ENCODE data around the gene ALPK1.
"Not testable (repeated sequence)": the region's sequence is repeated elsewhere in the genome, so short reads cannot be mapped to it uniquely, and the experiment has no call there.

Gene ALPK1

DNA sequence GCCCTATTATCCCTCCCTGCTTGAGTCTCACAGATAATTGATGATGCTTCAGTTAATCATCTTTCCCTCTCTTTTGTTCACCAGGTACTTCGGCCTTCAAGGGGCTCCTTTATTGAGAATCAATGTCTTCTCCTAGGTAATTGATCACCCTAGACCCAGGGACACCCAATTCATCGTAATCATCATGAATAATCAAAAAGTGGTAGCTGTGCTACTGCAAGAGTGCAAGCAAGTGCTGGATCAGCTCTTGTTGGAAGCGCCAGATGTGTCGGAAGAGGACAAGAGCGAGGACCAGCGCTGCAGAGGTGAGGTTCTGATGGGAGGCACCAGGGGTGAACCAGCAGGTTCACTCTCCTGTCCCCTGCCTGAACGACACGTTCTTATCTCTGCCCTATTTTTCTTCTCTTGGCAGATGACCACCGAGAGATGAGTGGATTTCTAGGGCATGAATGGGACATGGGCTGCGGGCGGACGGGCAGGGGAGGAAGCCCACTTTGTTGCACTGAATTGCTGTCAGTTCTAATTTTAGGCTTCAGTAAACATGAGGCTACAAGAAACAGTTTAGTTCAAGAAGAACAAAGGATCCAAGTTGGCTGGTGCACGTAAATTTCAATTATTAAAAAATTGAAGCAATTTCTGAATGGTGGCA, 80.5 kb downstream of the ALPK1 start:
- DNase-seq (ENCODE audit: low read depth in 1 of 2, low spot score in 1 of 2), result no peak

DNA sequence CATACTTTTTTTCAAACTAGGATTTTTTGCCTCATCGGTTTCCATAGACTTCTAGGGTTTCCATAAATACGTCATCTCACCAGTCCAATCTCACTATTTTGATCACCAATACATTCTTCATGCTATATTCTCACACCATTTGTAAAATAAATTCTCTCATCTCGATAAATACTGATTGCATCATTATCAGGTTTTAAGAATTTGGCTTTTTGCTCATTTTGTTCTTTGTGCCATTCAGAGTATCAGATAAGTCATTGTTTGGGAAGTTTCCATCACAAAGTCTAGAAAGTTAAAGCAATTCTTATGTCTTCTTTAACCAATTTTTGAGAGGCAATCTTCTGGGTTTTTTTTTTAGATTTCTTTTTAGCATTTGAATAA, 81.1 kb downstream of the ALPK1 start:
- DNase-seq (ENCODE audit: low read depth in 1 of 2, low spot score in 1 of 2), result no peak

DNA sequence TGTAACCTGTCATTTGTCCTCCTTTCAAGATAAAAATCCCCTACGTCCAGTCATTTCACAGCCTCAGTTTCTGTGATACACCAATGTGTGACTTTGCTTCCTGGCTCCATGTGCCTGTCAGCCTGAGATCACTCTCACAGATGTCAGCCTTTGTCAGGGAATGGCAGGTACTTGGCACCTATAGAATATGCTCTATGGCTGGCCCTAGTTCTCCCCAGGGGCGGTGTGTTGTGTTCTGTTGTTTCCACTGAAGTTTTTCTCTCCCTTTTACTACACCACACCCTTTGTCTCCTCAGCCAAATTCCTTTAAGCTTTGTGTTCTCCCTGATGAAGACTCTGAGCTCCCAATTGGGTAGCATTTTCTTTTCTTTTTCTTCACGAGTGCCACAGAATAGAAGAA, 81.7 kb downstream of the ALPK1 start:
- no peak for DNase-seq (ENCODE audit: low read depth in 1 of 2, low spot score in 1 of 2)

GRCh38 chr4:112379306-112379705, 82.1 kb downstream of the ALPK1 start:
- no peak for DNase-seq (ENCODE audit: low read depth in 1 of 2, low spot score in 1 of 2)

- DNase-seq (ENCODE audit: low read depth in 1 of 2, low spot score in 1 of 2), result no peak
These were observed 85.0 kb downstream of the ALPK1 start for GRCh38 chr4:112381996-112382692.

DNA sequence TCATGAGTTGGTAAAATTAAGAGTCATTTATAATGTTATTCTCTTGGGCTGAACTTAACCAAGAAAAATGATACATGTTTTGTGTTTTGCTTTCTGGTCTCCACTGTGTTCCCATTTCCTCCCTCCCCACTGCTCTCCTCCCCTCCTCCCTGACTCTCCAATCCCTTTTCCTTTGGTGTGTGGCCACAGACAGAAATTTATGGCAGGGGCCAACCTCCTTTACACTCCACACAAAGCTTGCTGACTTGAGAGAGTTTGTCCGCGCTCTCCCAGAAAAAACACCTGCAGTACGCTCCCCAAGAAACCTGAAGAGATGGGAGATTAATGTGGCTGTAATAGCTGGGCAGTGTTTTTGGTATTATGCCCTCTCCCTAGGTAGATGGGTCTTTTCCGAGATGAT, 88.9 kb downstream of the ALPK1 start:
- DNase-seq (ENCODE audit: low read depth in 1 of 2, low spot score in 1 of 2), result no peak

DNA sequence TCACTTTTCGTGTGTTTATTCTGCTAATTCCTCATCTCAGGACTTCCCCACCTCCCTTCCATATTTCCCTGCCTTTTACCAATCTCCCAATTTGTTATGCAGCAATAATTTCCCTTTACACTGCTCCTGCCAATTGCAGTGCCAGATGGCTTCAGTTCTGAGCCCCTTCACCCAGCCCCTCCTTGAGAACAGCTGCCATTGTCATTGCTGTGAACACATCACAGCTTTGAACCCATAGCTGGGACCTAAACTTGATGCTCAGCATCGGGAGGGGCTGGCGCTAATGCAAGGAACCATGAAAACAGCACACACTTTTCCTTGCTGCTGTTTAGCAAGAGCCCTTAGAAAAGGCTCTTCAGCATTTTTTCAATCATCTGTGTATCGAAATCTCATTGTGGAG, 104.9 kb downstream of the ALPK1 start:
- DNase-seq (ENCODE audit: low read depth in 1 of 2, low spot score in 1 of 2), result no peak

DNA sequence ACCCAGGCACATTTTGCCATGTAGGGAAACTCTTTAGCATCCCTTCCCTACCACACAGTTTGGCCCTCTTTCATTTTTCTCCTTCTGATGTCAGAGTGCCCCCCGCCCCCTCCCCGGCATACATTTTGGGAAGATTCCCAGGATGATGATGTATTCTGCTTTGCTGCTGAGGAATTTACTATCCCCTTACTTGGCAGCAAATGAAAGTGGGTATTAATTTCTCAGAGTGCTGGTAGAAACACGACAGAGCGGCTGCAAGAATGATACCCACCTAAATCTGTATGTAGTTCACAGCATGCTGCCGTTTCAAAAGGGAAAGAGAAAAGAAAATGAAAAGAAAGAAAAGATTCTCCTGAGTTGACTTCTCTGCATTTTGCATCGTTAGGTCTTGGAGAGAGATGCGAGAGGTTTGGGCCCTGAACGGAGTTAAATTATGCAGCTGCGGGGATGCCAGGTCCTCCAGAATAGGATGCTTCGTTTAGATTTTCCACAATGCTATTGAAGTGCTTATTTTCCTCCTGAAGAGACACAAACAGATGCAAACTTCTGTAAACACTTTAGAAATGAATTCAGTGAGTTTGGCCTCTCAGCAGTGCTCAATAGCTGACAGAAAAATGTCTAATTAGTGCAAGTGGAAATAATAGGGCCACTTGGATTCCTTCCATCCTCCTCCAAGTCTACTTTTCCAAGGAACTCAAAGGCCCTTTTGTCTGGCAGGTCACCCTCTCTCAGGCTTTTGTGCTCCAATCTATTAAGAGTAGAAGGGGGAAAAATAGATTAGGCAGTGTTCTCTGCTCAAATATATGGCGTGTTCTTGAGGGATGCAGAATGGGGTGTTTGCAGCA, 106.2 kb downstream of the ALPK1 start:
- DNase-seq (ENCODE audit: low read depth in 1 of 2, low spot score in 1 of 2), result no peak

DNA sequence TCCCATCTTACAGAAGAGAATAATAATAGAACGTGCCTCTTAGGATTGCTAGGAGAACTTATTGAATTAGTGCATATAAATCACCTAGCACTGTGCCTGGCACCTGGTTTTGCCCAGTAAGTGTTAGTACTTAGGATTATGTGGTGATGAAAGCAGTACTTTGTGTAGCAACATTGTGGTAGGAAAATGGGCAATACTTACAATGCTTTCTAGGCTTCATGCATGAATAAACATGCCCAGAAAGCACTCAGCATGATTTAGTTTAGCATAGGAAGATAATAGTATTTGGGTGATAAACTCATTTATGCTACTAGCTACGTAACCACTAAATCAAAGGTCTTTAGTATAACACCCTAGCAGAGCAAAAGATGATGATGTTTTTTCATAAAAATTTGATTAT, 113.2 kb downstream of the ALPK1 start:
- no peak for DNase-seq (ENCODE audit: low read depth in 1 of 2, low spot score in 1 of 2)

DNA sequence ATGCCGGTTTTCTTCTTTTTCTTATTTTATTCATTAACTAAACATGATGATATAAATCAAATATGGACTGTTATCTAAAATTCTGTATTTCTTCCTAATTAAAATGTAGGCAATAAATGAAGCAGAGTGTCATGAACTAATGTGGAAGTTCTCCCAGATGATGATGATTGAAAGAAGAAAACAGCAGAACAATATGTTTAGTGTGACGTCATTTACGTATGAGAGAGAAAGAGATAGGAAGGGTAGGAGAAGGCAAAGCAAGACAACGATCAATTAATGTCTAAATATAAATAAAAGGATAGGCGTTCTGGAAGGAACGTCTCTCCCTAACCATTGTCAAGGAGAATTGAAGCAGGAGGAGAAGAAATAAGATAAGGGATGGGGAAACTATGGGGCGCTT, 113.6 kb downstream of the ALPK1 start:
- no peak for DNase-seq (ENCODE audit: low read depth in 1 of 2, low spot score in 1 of 2)

DNA sequence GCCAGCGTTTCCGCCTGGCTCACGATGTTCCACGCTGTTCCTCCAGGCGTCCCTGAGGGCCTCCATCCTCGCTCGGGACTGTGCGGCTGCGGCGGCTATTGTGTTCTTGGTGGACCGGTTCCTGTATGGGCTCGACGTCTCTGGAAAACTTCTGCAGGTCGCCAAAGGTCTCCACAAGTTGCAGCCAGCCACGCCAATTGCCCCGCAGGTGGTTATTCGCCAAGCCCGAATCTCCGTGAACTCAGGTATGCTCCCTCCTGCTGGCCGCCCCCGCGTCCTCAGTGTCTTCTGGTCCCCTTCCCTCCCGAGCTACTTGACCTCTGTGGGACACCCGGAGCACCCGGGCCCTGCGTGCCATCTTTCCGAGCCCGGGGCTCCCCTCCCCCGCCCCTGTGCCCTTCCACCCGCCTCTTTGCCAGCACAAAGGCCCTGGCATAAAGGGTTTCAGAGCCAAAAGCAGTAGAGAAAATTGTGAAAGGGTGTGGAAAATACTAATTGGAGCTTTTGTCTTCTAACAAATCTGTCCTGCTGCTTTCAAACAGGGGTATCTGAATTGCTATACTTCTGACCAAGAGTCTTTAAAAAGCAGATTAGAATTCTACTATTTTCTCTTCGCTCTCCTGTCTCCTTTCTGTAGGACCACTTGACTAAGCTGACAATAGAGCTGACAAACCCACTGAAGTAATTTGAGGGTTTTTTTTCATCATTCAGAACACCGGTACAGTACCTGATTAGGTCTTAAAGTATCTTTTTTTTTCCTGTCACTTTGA, 114.8 kb downstream of the ALPK1 start:
- no peak for DNase-seq (ENCODE audit: low read depth in 1 of 2, low spot score in 1 of 2)

GRCh38 chr4:112416464-112416863, 119.3 kb downstream of the ALPK1 start:
- DNase-seq (ENCODE audit: low read depth in 1 of 2, low spot score in 1 of 2), result no peak

DNA sequence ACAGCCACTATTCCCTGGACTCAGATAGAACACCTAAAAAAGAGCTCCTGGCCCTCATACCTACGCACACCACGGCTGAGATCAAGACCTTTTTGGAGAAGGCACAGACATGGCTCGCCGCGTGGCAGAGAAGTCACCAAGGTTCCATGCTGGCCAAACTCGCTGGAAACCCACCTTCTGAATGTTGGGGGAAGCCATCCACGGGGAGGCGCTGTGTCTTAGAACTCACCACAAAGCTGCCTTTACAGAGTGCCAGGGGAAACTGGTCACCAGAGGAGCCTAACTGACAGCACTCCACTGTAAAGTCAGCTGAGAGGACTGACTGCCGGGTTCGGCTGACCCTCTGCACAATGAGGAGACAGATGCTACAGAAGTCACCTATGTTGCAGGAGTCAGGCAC, 120.9 kb downstream of the ALPK1 start:
- no peak for DNase-seq (ENCODE audit: low read depth in 1 of 2, low spot score in 1 of 2)

- no peak for DNase-seq (ENCODE audit: low read depth in 1 of 2, low spot score in 1 of 2)
These were observed 124.7 kb downstream of the ALPK1 start for GRCh38 chr4:112421911-112422310.

DNA sequence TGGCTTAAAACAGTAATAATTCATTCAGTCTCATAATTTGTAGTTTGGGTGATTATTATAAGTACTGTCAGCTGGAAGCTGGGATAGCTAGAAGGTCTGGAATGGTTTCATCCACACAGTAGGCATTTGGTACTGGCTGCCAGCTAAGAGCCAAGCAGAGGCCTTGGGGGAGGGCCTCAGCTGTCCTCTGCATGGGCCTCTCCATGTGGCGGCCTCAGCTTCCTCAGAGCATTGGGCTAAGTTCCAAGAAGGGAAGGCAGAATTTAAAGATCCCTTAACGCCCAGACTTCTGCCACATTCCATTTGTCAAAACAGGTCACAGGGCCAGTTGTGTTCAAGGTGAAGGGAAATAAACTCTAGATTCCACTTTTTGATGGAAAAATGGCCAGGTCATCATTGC, 125.5 kb downstream of the ALPK1 start:
- no peak for DNase-seq (ENCODE audit: low read depth in 1 of 2, low spot score in 1 of 2)

- no peak for DNase-seq (ENCODE audit: low read depth in 1 of 2, low spot score in 1 of 2)
These were observed 126.4 kb downstream of the ALPK1 start for GRCh38 chr4:112423591-112423990.

DNA sequence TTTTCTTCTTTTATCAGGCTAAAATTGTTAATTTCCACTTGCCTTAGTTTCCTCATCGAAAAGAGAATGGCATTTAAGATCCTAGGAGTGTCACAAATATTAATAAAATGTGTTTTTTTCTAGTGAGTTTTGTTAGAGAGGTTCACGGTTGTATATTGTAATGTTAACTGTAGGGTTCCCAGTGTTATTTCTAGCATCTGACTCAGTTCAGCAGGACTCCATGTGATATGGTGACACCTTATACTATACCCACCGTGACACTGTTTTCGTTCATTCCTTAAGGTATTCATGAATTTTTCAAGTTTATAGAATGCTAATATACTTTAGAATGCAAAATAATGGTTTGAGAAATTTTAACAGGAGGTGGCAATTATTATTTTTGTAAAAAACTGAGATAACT, 128.7 kb downstream of the ALPK1 start:
- DNase-seq (ENCODE audit: low read depth in 1 of 2, low spot score in 1 of 2), result no peak

- DNase-seq (ENCODE audit: low read depth in 1 of 2, low spot score in 1 of 2), result no peak
These were observed 129.2 kb downstream of the ALPK1 start for GRCh38 chr4:112426416-112426815.

GRCh38 chr4:112431158-112431557, 134.0 kb downstream of the ALPK1 start:
- no peak for DNase-seq (ENCODE audit: low read depth in 1 of 2, low spot score in 1 of 2)

GRCh38 chr4:112436987-112437386, 139.8 kb downstream of the ALPK1 start:
- DNase-seq (ENCODE audit: low read depth in 1 of 2, low spot score in 1 of 2), result no peak

GRCh38 chr4:112442226-112442625, 145.1 kb downstream of the ALPK1 start:
- DNase-seq (ENCODE audit: low read depth in 1 of 2, low spot score in 1 of 2), result not testable (repeated sequence)

All from activated T-helper 1 cell treated with anti-CD3 and anti-CD28 coated beads, Interleukin-2, amount 50 U/mL, for 16 hours (primary cell).